Suprapubic skin (tissue), 4 donors: ENCODE results near the gene NRSN2.

Source experiments
- EP300 ChIP-seq: sonication (generic); formaldehyde crosslinking; IDR thresholded peaks from one replicate; pipeline ENCODE4 v1.6.1; 2017; ENCODE audit warnings: antibody characterized with exemption
- POLR2AphosphoS5 ChIP-seq, 3 donors: sonication (generic); formaldehyde crosslinking; IDR thresholded peaks; one replicate each; pipeline ENCODE4 v1.6.1; 2017; ENCODE audit warnings: antibody characterized with exemption in 3 of 3
- TF ChIP-seq, protein P1 (sequence below), 2 donors: fragments of 200-600 bp in 1 of 2; fragments of 450-650 bp in 1 of 2; sonication (generic) in 1 of 2; IDR thresholded peaks; one replicate each; pipeline ENCODE4 v1.5.1; 2016 to 2019; ENCODE audit warnings: antibody characterized with exemption in 2 of 2, mild to moderate bottlenecking in 1 of 2, moderate library complexity in 1 of 2

DNA sequence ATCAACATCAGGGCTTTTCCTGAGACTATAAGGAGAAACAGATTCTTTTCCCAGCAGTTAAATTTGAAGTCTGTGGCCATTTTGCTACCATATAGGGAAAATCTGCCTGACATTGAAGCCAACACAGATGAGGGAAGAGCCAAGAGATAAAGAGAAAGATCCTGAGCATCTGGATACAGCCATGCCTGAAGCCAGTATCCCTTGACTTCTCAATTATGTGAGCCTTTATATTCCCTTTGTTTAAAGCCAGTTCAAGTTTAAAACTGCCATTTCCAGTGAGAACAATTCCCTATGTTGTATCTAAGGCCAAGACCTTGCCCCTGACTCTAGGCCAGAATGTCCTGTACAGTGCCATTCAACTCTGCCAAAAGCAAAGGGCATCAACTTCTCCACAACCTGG is 3.8 kb upstream of the NRSN2 start:
- TF ChIP-seq, protein P1, sequence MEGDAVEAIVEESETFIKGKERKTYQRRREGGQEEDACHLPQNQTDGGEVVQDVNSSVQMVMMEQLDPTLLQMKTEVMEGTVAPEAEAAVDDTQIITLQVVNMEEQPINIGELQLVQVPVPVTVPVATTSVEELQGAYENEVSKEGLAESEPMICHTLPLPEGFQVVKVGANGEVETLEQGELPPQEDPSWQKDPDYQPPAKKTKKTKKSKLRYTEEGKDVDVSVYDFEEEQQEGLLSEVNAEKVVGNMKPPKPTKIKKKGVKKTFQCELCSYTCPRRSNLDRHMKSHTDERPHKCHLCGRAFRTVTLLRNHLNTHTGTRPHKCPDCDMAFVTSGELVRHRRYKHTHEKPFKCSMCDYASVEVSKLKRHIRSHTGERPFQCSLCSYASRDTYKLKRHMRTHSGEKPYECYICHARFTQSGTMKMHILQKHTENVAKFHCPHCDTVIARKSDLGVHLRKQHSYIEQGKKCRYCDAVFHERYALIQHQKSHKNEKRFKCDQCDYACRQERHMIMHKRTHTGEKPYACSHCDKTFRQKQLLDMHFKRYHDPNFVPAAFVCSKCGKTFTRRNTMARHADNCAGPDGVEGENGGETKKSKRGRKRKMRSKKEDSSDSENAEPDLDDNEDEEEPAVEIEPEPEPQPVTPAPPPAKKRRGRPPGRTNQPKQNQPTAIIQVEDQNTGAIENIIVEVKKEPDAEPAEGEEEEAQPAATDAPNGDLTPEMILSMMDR (IDR thresholded peaks at IDR 0.05): no peak
- no peak for TF ChIP-seq EP300
- no peak for TF ChIP-seq POLR2AphosphoS5 (IDR thresholded peaks at IDR 0.05)
